HepG2 (cell line): ENCODE data around the gene LAMB2. TPM values are rescaled to one million over a fixed set of nuclear protein-coding genes. Genes with fewer than 3 reads are reported as not detected.

Experiments used
- ADNP ChIP-seq: sonication (generic); formaldehyde crosslinking; IDR thresholded peaks from 2 replicates; pipeline ENCODE4 v1.4.0; 2020; ENCODE audit warnings: missing genetic modification reagents
- GABPB1 ChIP-seq: IDR thresholded peaks from 2 replicates; pipeline ENCODE4 v1.6.1; 2016; ENCODE audit warnings: mild to moderate bottlenecking, missing genetic modification reagents, moderate library complexity, missing compliant biosample characterization
- JUN ChIP-seq: sonication (generic); formaldehyde crosslinking; IDR thresholded peaks from 2 replicates; pipeline ENCODE4 v1.4.0; 2020; ENCODE audit warnings: mild to moderate bottlenecking, missing genetic modification reagents
- KLF13 ChIP-seq: sonication (generic); formaldehyde crosslinking; IDR thresholded peaks from 2 replicates; pipeline ENCODE4 v1.4.0; 2020; ENCODE audit warnings: mild to moderate bottlenecking, missing genetic modification reagents
- KLF16 ChIP-seq, 2 experiments: sonication (generic) in 1 of 2; formaldehyde crosslinking in 1 of 2; IDR thresholded peaks; 2 replicates each; pipeline versions ENCODE4 v1.6.1 to v1.8.0; 2016 to 2023; ENCODE audit warnings: missing genetic modification reagents in 2 of 2, missing compliant biosample characterization in 1 of 2
- MAFF ChIP-seq: IDR thresholded peaks from 2 replicates; pipeline ENCODE4 v1.6.1; 2011; ENCODE audit warnings: low read depth, low read length, improper control_type of control experiment
- MEIS2 ChIP-seq: sonication (generic); formaldehyde crosslinking; IDR thresholded peaks from 2 replicates; pipeline ENCODE4 v1.9.0; 2021; ENCODE audit warnings: mild to moderate bottlenecking, missing genetic modification reagents
- SRF ChIP-seq: IDR thresholded peaks from 2 replicates; pipeline ENCODE4 v1.6.1; 2011; ENCODE audit warnings: mild to moderate bottlenecking, low read depth, low read length, moderate library complexity
- TEAD3 ChIP-seq: optimal IDR thresholded peaks from 2 replicates; pipeline ENCODE3; 2016; ENCODE audit warnings: borderline replicate concordance
- ZBTB38 ChIP-seq: sonication (generic); formaldehyde crosslinking; IDR thresholded peaks from 2 replicates; pipeline ENCODE4 v1.5.1; 2020; ENCODE audit warnings: mild to moderate bottlenecking, missing genetic modification reagents
- ZBTB8A ChIP-seq: sonication (generic); formaldehyde crosslinking; IDR thresholded peaks from 2 replicates; pipeline ENCODE4 v1.4.0; 2020; ENCODE audit warnings: mild to moderate bottlenecking, low read depth, missing genetic modification reagents, borderline replicate concordance
- ZNF556 ChIP-seq: sonication (generic); formaldehyde crosslinking; IDR thresholded peaks from 2 replicates; pipeline ENCODE4 v1.4.0; 2020; ENCODE audit warnings: mild to moderate bottlenecking, missing genetic modification reagents, borderline replicate concordance
- ZNF629 ChIP-seq: sonication (generic); formaldehyde crosslinking; conservative IDR thresholded peaks from 2 replicates; pipeline ENCODE4 v1.5.0; 2020; ENCODE audit warnings: missing genetic modification reagents
- ZNF792 ChIP-seq: IDR thresholded peaks from 2 replicates; pipeline ENCODE4 v1.6.1; 2016
- polyA plus RNA-seq, 8 experiments: library from polyadenylated mRNA; depleted of rRNA in 3 of 8; stranded (reverse) in 7 of 8; unstranded in 1 of 8; fragments of >200 nt; fragmentation: Illumina TruSeq in 4 of 8; extraction: Trizol in 4 of 8; gene quantifications; 2 replicates each; pipeline versions ENCODE4 v1.2.1 to v1.2.3, GENCODE V29; 2011 to 2016; ENCODE audit warnings: low read depth in 4 of 8, missing spikeins in 1 of 8, mixed read lengths in 1 of 8; ENCODE audit not compliant: insufficient read depth in 1 of 8
- total RNA-seq, 5 experiments: library from RNA; depleted of rRNA; stranded (reverse); fragments of >200 nt; fragmentation: Illumina TruSeq; extraction: Trizol; gene quantifications; 2 replicates each; pipeline ENCODE4 v1.2.3, GENCODE V29; 2016; ENCODE audit warnings: low read depth in 1 of 5
- TF ChIP-seq, protein P1 (sequence below): sonication (generic); formaldehyde crosslinking; IDR thresholded peaks from 2 replicates; pipeline ENCODE4 v1.4.0; 2020; ENCODE audit warnings: mild to moderate bottlenecking, missing genetic modification reagents
- TF ChIP-seq, protein P2 (sequence below): sonication (generic); formaldehyde crosslinking; IDR thresholded peaks from 2 replicates; pipeline ENCODE4 v1.8.1; 2023; ENCODE audit warnings: mild to moderate bottlenecking, missing genetic modification reagents, borderline replicate concordance
- TF ChIP-seq, protein P3 (sequence below): sonication (generic); formaldehyde crosslinking; IDR thresholded peaks from 2 replicates; pipeline ENCODE4 v1.4.0; 2020; ENCODE audit warnings: missing genetic modification reagents, borderline replicate concordance
- TF ChIP-seq, protein P4 (sequence below): sonication (generic); formaldehyde crosslinking; IDR thresholded peaks from 2 replicates; pipeline ENCODE4 v1.4.0; 2020; ENCODE audit warnings: low read depth, mild to moderate bottlenecking, missing genetic modification reagents

Gene LAMB2
- total and polyA plus RNA-seq, 2 of the 13 experiments (the other 11 are each of a cell fraction or from before 2014, with no cell fraction given) = 208 to 443 TPM

DNA sequence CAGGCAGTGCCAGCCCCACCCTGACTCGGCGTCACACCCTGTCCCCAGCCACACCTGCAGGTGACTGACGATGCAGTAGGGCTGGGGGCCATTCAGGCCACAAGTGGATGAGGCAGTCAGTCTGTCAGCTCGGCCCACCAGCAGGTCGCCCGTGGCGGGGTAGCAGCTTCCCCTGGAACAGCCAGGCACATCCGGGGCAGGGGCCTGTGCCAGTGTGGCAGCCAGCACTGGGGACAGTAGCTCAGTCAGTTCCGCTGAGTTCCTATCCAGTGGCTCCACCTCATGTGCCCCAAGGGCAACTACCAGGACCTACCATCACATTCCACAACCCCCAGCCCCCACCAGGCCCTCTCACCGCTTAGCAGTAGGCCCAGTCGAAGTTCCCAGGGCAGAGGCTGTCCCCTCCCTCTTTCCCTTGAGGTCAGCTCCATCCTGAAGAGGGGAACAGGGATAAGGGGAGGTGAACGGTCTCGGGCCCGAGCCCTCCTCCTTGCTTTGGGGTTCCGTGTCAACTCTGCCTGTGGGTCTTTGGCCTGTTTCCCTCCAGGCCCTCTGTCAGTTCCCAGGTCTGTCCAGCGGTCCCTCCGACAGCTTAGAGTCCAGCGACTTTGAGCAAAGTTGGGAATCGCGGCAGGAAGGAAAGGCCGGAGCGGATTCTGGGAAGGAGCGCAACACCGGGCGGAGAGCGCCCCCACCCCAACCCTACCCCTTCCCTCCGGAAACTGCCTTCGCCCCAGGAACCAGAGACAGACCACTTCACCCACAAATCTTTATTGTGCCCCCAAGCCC is at the start of gene LAMB2 (continued):
- TF ChIP-seq ZBTB8A (CRISPR knock-in tag) = peak; percentile 21; the same call in 1 of the 2 replicates
- no peak for TF ChIP-seq ZNF792 (CRISPR knock-in tag)
- no peak for TF ChIP-seq KLF13
- TF ChIP-seq, protein P1, sequence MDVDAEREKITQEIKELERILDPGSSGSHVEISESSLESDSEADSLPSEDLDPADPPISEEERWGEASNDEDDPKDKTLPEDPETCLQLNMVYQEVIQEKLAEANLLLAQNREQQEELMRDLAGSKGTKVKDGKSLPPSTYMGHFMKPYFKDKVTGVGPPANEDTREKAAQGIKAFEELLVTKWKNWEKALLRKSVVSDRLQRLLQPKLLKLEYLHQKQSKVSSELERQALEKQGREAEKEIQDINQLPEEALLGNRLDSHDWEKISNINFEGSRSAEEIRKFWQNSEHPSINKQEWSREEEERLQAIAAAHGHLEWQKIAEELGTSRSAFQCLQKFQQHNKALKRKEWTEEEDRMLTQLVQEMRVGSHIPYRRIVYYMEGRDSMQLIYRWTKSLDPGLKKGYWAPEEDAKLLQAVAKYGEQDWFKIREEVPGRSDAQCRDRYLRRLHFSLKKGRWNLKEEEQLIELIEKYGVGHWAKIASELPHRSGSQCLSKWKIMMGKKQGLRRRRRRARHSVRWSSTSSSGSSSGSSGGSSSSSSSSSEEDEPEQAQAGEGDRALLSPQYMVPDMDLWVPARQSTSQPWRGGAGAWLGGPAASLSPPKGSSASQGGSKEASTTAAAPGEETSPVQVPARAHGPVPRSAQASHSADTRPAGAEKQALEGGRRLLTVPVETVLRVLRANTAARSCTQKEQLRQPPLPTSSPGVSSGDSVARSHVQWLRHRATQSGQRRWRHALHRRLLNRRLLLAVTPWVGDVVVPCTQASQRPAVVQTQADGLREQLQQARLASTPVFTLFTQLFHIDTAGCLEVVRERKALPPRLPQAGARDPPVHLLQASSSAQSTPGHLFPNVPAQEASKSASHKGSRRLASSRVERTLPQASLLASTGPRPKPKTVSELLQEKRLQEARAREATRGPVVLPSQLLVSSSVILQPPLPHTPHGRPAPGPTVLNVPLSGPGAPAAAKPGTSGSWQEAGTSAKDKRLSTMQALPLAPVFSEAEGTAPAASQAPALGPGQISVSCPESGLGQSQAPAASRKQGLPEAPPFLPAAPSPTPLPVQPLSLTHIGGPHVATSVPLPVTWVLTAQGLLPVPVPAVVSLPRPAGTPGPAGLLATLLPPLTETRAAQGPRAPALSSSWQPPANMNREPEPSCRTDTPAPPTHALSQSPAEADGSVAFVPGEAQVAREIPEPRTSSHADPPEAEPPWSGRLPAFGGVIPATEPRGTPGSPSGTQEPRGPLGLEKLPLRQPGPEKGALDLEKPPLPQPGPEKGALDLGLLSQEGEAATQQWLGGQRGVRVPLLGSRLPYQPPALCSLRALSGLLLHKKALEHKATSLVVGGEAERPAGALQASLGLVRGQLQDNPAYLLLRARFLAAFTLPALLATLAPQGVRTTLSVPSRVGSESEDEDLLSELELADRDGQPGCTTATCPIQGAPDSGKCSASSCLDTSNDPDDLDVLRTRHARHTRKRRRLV (CRISPR knock-in tag) = no peak
- TF ChIP-seq, protein P2, sequence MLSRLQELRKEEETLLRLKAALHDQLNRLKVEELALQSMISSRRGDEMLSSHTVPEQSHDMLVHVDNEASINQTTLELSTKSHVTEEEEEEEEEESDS = no peak
- no peak for TF ChIP-seq MEIS2
- TF ChIP-seq GABPB1 (CRISPR knock-in tag) = peak; percentile 57
- no peak for TF ChIP-seq MAFF
- TF ChIP-seq ZNF556 = no peak
- no peak; a peak in 1 of 4 replicates for TF ChIP-seq KLF16 (CRISPR knock-in tag; IDR thresholded peaks at IDR 0.05)
- 0 out of 2 replicates have a peak, but pooled peaks have one; percentile 12 for TF ChIP-seq JUN (CRISPR knock-in tag)
- TF ChIP-seq TEAD3 (CRISPR knock-in tag) = peak; percentile 55
- TF ChIP-seq, protein P3, sequence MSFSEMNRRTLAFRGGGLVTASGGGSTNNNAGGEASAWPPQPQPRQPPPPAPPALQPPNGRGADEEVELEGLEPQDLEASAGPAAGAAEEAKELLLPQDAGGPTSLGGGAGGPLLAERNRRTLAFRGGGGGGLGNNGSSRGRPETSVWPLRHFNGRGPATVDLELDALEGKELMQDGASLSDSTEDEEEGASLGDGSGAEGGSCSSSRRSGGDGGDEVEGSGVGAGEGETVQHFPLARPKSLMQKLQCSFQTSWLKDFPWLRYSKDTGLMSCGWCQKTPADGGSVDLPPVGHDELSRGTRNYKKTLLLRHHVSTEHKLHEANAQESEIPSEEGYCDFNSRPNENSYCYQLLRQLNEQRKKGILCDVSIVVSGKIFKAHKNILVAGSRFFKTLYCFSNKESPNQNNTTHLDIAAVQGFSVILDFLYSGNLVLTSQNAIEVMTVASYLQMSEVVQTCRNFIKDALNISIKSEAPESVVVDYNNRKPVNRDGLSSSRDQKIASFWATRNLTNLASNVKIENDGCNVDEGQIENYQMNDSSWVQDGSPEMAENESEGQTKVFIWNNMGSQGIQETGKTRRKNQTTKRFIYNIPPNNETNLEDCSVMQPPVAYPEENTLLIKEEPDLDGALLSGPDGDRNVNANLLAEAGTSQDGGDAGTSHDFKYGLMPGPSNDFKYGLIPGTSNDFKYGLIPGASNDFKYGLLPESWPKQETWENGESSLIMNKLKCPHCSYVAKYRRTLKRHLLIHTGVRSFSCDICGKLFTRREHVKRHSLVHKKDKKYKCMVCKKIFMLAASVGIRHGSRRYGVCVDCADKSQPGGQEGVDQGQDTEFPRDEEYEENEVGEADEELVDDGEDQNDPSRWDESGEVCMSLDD (CRISPR knock-in tag) = no peak
- TF ChIP-seq, protein P4, sequence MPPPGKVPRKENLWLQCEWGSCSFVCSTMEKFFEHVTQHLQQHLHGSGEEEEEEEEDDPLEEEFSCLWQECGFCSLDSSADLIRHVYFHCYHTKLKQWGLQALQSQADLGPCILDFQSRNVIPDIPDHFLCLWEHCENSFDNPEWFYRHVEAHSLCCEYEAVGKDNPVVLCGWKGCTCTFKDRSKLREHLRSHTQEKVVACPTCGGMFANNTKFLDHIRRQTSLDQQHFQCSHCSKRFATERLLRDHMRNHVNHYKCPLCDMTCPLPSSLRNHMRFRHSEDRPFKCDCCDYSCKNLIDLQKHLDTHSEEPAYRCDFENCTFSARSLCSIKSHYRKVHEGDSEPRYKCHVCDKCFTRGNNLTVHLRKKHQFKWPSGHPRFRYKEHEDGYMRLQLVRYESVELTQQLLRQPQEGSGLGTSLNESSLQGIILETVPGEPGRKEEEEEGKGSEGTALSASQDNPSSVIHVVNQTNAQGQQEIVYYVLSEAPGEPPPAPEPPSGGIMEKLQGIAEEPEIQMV (CRISPR knock-in tag) = no peak
- TF ChIP-seq ZNF629 (CRISPR knock-in tag) = no peak
- no peak for TF ChIP-seq ADNP (CRISPR knock-in tag)
- TF ChIP-seq ZBTB38 (CRISPR knock-in tag) = 0 out of 2 replicates have a peak, but pooled peaks have one; percentile 5
- TF ChIP-seq SRF = 0 out of 2 replicates have a peak, but pooled peaks have one; percentile 2
